H9 (cell line): ENCODE data around the gene PPP1R12B. TPM values are rescaled to one million over a fixed set of nuclear protein-coding genes. Genes with fewer than 3 reads are reported as not detected.

Experiments
- DNase-seq: peaks from one replicate; pipeline ENCODE4 v3.0.0-alpha.2; 2017
- H2AFZ ChIP-seq: one replicate; pipeline ENCODE4 v1.6.1; 2013; ENCODE audit warnings: mild to moderate bottlenecking, low read length, control low read depth, moderate library complexity
- H2AK5ac ChIP-seq: 2 replicates; pipeline ENCODE4 v1.6.1; 2013; ENCODE audit warnings: low read length, control low read depth, mixed read lengths; ENCODE audit not compliant: insufficient read length
- H2BK120ac ChIP-seq: one replicate; pipeline ENCODE4 v1.6.1; 2013; ENCODE audit warnings: low read depth, mild to moderate bottlenecking, low read length, control low read depth, inconsistent platforms; ENCODE audit not compliant: poor library complexity, severe bottlenecking
- H2BK12ac ChIP-seq: 2 replicates; pipeline ENCODE4 v1.6.1; 2013; ENCODE audit warnings: low read length, control low read depth, mixed read lengths, low read depth; ENCODE audit not compliant: insufficient read length
- H2BK15ac ChIP-seq: 2 replicates; pipeline ENCODE4 v1.6.1; 2013; ENCODE audit warnings: low read depth, low read length, control low read depth
- H2BK20ac ChIP-seq: one replicate; pipeline ENCODE4 v1.6.1; 2013; ENCODE audit warnings: low read depth, mild to moderate bottlenecking, low read length, control low read depth, inconsistent platforms; ENCODE audit not compliant: poor library complexity, severe bottlenecking
- H2BK5ac ChIP-seq: 2 replicates; pipeline ENCODE4 v1.6.1; 2013; ENCODE audit warnings: low read length, control low read depth, mixed read lengths; ENCODE audit not compliant: insufficient read length
- H3K14ac ChIP-seq: 2 replicates; pipeline ENCODE4 v1.6.1; 2013; ENCODE audit warnings: low read length, control low read depth; ENCODE audit not compliant: insufficient read depth
- H3K18ac ChIP-seq: 2 replicates; pipeline ENCODE4 v1.6.1; 2013; ENCODE audit warnings: low read depth, mild to moderate bottlenecking, mixed read lengths, low read length, control low read depth; ENCODE audit not compliant: insufficient read length
- H3K23ac ChIP-seq: 2 replicates; pipeline ENCODE4 v1.6.1; 2013; ENCODE audit warnings: low read length, control low read depth, mixed read lengths, low read depth; ENCODE audit not compliant: insufficient read length
- H3K23me2 ChIP-seq: 2 replicates; pipeline ENCODE4 v1.6.1; 2013; ENCODE audit warnings: low read depth, mild to moderate bottlenecking, mixed read lengths, low read length, control low read depth; ENCODE audit not compliant: insufficient read length, poor library complexity, severe bottlenecking
- H3K27ac ChIP-seq: 2 replicates; pipeline ENCODE4 v1.5.1; 2013; ENCODE audit warnings: low read length, control low read depth, mixed read lengths, low read depth; ENCODE audit not compliant: insufficient read length
- H3K27me3 ChIP-seq: 2 replicates; pipeline ENCODE4 v1.6.1; 2013; ENCODE audit warnings: low read length, control low read depth, inconsistent platforms; ENCODE audit not compliant: insufficient read depth
- H3K4ac ChIP-seq: 2 replicates; pipeline ENCODE4 v1.6.1; 2013; ENCODE audit warnings: low read depth, mild to moderate bottlenecking, control low read depth, inconsistent platforms, low read length, moderate library complexity
- H3K4me1 ChIP-seq: 2 replicates; pipeline ENCODE4 v1.6.1; 2013; ENCODE audit warnings: low read length, control low read depth, inconsistent platforms; ENCODE audit not compliant: insufficient read depth
- H3K4me2 ChIP-seq: 2 replicates; pipeline ENCODE4 v1.6.1; 2013; ENCODE audit warnings: low read length, control low read depth, mixed read lengths; ENCODE audit not compliant: insufficient read length, insufficient read depth
- H3K56ac ChIP-seq: 2 replicates; pipeline ENCODE4 v1.6.1; 2013; ENCODE audit warnings: low read depth, mild to moderate bottlenecking, mixed read lengths, low read length, control low read depth; ENCODE audit not compliant: insufficient read length
- H3K79me1 ChIP-seq: 2 replicates; pipeline ENCODE4 v1.6.1; 2013; ENCODE audit warnings: low read depth, mild to moderate bottlenecking, moderate library complexity, low read length, control low read depth, inconsistent platforms; ENCODE audit not compliant: insufficient read depth, poor library complexity, severe bottlenecking
- H3K79me2 ChIP-seq: 2 replicates; pipeline ENCODE4 v1.6.1; 2013; ENCODE audit warnings: low read length, control low read depth, inconsistent platforms; ENCODE audit not compliant: insufficient read depth
- H3K9ac ChIP-seq: 2 replicates; pipeline ENCODE4 v1.6.1; 2013; ENCODE audit warnings: low read length, control low read depth, mixed read lengths; ENCODE audit not compliant: insufficient read length; ENCODE audit errors: extremely low read depth
- H3K9me3 ChIP-seq: one replicate; pipeline ENCODE4 v1.6.1; 2013; ENCODE audit warnings: low read depth, low read length, inconsistent platforms; ENCODE audit not compliant: control insufficient read depth
- H3T11ph ChIP-seq: one replicate; pipeline ENCODE4 v1.6.1; 2013; ENCODE audit warnings: mild to moderate bottlenecking, low read length, control low read depth, inconsistent platforms
- H4K20me1 ChIP-seq: one replicate; pipeline ENCODE4 v1.6.1; 2013; ENCODE audit not compliant: control insufficient read depth, insufficient read length, insufficient read depth
- H4K5ac ChIP-seq: 2 replicates; pipeline ENCODE4 v1.6.1; 2013; ENCODE audit warnings: low read depth, mild to moderate bottlenecking, mixed read lengths, low read length, control low read depth; ENCODE audit not compliant: insufficient read length
- H4K8ac ChIP-seq: replicated peaks from 2 replicates; pipeline ENCODE4 v1.6.1; 2013; ENCODE audit warnings: low read length, control low read depth, mixed read lengths, low read depth; ENCODE audit not compliant: insufficient read length
- H4K91ac ChIP-seq: 2 replicates; pipeline ENCODE4 v1.6.1; 2013; ENCODE audit warnings: low read depth, mild to moderate bottlenecking, moderate library complexity, mixed read lengths, low read length, control low read depth; ENCODE audit not compliant: insufficient read length
- H3K27ac Mint-ChIP-seq, 3 experiments: 2 replicates in 2 of 3; 3 replicates in 1 of 3; pipeline ENCODE4 v1.8.0; 2020 to 2021; ENCODE audit warnings: mixed read lengths in 3 of 3, mild to moderate bottlenecking in 1 of 3, moderate library complexity in 1 of 3
- H3K27me3 Mint-ChIP-seq: 2 replicates; pipeline ENCODE4 v1.8.0; 2021; ENCODE audit warnings: low read depth, mild to moderate bottlenecking, moderate library complexity, mixed read lengths
- H3K36me3 Mint-ChIP-seq, 3 experiments: 2 replicates in 2 of 3; 3 replicates in 1 of 3; pipeline ENCODE4 v1.8.0; 2020 to 2021; ENCODE audit warnings: low read depth in 3 of 3, mixed read lengths in 3 of 3; ENCODE audit not compliant: insufficient read depth in 1 of 3
- H3K4me1 Mint-ChIP-seq, 2 experiments: 2 replicates each; pipeline ENCODE4 v1.8.0; 2020; ENCODE audit warnings: mixed read lengths in 2 of 2
- H3K4me3 Mint-ChIP-seq, 2 experiments: 2 replicates in 1 of 2; 3 replicates in 1 of 2; pipeline ENCODE4 v1.8.0; 2020 to 2021; ENCODE audit warnings: mild to moderate bottlenecking in 2 of 2, mixed read lengths in 2 of 2, moderate library complexity in 1 of 2
- H3K9me3 Mint-ChIP-seq, 2 experiments: 2 replicates in 1 of 2; 3 replicates in 1 of 2; pipeline ENCODE4 v1.8.0; 2020; ENCODE audit warnings: mild to moderate bottlenecking in 2 of 2, mixed read lengths in 2 of 2, moderate library complexity in 1 of 2
- CTCF ChIP-seq: fragments of 200-600 bp; sonication (generic); conservative IDR thresholded peaks from 3 replicates; pipeline ENCODE4 v1.8.0; 2021; ENCODE audit warnings: antibody characterized with exemption, mild to moderate bottlenecking
- WGBS: extraction: QIAGEN DNeasy Blood & Tissue Kit; methylation state at CpG from one replicate; pipeline ENCODE4 v1.1.7; 2013; ENCODE audit warnings: missing lambda C conversion rate, low lambda C conversion rate, mixed read lengths; ENCODE audit not compliant: insufficient read length; ENCODE audit errors: extremely low coverage; 5-methylcytosine and 5-hydroxymethylcytosine counted together
- total RNA-seq: library from RNA; stranded (reverse); gene quantifications from 2 replicates; pipeline ENCODE4 v1.2.1, GENCODE V29; 2021

PPP1R12B gene
- total RNA-seq, 1 experiment from 2014 or later = 12.9 TPM

GRCh38 chr1:202438393-202439174 lies 90.1 kb downstream of the PPP1R12B start:
- Mint-ChIP-seq H3K4me3 (no peak overlapping the region), H3K27me3 (no peaks in the 10 kb centered on the region), H3K4me1 (0 out of 4 replicates have a peak, but pooled peaks cover 0 to 2% of the 10 kb centered on the region in 2 experiments), H3K27ac (no peak overlapping the region), H3K36me3 (peaks cover 0 to 12% (median 2%) of the 10 kb centered on the region in 3 experiments; a peak in 4 of 7 replicates), H3K9me3 (no peaks in the 10 kb centered on the region)
- no peak overlapping the region for H2BK20ac ChIP-seq
- TF ChIP-seq CTCF = no peak
- DNase-seq = no peak
- no peak overlapping the region for H3K4ac ChIP-seq
- H2AK5ac ChIP-seq = no peak overlapping the region
- H3K18ac ChIP-seq = no peak overlapping the region
- H4K8ac ChIP-seq = no peak overlapping the region
- no peak overlapping the region for H3T11ph ChIP-seq
- no peak overlapping the region for H3K9ac ChIP-seq
- H3K79me2 ChIP-seq = no peaks in the 10 kb centered on the region
- H3K79me1 ChIP-seq = no peaks in the 10 kb centered on the region
- no peaks in the 10 kb centered on the region for H3K27me3 ChIP-seq
- no peaks in the 10 kb centered on the region for H3K23me2 ChIP-seq
- no peak overlapping the region for H3K56ac ChIP-seq
- H3K27ac ChIP-seq = no peak overlapping the region
- no peak overlapping the region for H2BK15ac ChIP-seq
- no peak overlapping the region for H4K91ac ChIP-seq
- H3K4me1 ChIP-seq = no peaks in the 10 kb centered on the region
- H3K9me3 ChIP-seq = no peaks in the 10 kb centered on the region
- no peaks in the 10 kb centered on the region for H4K20me1 ChIP-seq
- H3K14ac ChIP-seq = no peak overlapping the region
- H2BK5ac ChIP-seq = no peak overlapping the region
- H2BK120ac ChIP-seq = no peak overlapping the region
- no peak overlapping the region for H2BK12ac ChIP-seq
- no CpG with 5 or more reads among the region's 37 CpGs for WGBS
- H4K5ac ChIP-seq = no peak overlapping the region
- H3K23ac ChIP-seq = no peak overlapping the region
- no peak overlapping the region for H2AFZ ChIP-seq
- no peak overlapping the region for H3K4me2 ChIP-seq
